SK-N-DZ (cell line): ENCODE data around the gene TDRD9.
"Not testable (repeated sequence)": the region's sequence is repeated elsewhere in the genome, so short reads cannot be mapped to it uniquely, and the experiment has no call there.

Source experiments
- DNase-seq: peaks from one replicate; pipeline ENCODE4 v3.0.0-alpha.2; 2015; ENCODE audit warnings: low spot score

The TDRD9 gene

GRCh38 chr14:103892247-103892646 lies 36.0 kb upstream of the TDRD9 start:
- no peak for DNase-seq

GRCh38 chr14:103894034-103894722 lies 34.1 kb upstream of the TDRD9 start:
- no peak for DNase-seq

DNA sequence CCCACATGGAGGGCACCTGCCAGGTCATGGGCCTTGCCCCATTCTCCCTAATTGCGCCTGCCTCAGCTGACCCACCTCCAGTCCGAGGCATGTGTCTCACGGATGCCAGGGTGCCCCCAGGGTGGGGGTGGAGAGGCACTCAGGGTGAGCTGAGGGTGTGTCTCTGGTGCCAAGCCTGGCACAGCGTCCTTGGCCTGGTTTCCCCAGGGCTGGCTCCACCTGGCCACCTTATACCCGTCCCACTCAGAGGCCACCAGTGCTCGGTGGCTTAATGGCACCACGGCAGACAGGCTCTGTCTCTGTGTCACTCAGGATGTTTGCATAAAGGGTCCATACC lies 33.6 kb upstream of the TDRD9 start:
- DNase-seq = no peak

DNA sequence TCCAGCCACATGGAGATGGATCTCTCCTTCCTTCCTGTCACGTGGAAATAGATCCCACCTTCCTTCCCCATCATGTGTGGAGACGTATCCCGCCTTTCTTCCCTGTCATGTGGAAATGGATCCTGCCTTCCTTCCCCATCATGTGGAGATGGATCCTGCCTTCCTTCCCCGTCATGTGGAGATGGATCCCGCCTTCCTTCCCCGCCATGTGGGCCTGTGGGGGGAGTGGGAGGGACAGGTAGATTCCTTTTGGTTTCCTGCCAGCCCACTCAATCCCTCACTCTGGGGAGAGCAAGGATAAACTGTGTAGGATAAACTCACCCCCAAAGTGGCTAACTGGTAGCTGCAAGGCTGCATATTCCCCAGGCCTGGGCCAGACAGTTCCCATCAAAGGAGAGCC lies 31.7 kb upstream of the TDRD9 start:
- no peak for DNase-seq

GRCh38 chr14:103897075-103897947 lies 30.9 kb upstream of the TDRD9 start:
- DNase-seq = no peak

GRCh38 chr14:103898204-103898603 lies 30.1 kb upstream of the TDRD9 start:
- no peak for DNase-seq

GRCh38 chr14:103898711-103899110 lies 29.5 kb upstream of the TDRD9 start:
- DNase-seq = no peak

- no peak for DNase-seq
These were observed 28.9 kb upstream of the TDRD9 start for GRCh38 chr14:103899316-103899715.

DNA sequence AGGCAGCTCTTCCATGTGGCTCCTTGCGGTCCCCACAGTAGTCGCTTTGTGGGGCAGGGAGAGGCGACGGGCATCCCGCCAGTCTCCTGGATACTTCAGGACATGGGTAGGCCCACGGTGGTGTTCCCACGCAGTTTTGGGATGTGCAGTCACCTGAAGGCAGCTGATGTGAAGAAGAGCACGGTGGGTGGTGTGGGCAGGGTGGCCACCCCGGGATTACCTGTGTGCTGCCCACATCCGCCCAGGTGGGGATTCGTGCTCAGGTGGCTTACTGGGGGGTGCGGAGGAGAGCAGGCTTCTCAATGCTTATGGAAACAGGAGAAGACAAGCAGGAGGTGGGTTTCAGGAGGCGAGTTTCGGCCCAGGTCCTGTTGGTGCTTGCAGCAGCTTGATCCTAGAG lies 28.4 kb upstream of the TDRD9 start:
- no peak for DNase-seq

DNA sequence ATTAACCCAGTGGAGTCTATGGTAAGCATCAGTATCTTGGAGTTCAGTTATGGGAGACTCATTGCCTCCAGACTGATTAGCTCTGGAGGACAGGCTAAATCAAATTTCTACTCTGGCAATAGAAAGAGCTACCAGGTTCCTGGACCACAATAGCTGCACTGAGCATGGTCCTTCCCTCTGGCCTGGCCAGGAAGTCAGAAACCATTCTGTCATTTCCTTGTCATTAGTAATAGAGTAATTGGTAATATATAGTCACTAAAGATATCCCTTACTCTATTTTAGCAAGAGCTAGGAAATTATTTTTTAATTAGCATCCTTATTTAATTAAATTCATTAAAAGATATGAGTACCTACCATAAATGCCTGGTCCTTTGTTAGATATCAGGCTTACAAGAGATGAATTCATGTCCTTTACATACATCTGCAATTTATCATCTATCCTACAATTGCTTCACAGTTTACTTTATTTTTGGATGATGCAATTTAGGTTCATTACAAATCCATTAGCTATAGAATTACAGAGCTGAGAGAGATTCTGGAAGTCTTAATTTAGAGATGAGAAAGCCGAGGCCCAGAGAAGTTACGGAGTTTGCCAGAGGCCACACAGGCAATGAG lies 23.7 kb upstream of the TDRD9 start:
- peak; percentile 52 for DNase-seq

- DNase-seq = peak; percentile 43
These were observed 22.3 kb upstream of the TDRD9 start for GRCh38 chr14:103905842-103906456.

DNA sequence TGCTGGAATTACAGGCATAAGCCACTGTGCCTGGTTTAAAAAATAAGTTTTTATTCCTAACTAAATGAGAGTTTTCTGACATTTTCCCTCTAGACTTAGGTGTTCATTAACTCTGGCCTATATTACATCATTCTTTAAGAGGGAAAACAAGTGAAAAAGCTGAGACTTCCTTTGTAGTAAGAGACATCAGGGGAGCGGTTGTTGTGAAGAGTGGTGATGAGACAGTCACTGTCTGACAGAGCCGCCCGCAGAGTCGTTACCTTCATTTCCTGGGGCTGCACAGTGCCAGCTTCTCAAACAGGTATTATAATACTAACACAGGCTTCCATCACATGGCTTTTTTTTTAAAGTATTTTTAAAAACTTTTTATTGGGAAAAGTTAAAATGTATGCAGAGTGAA lies 19.7 kb upstream of the TDRD9 start:
- DNase-seq = no peak

DNA sequence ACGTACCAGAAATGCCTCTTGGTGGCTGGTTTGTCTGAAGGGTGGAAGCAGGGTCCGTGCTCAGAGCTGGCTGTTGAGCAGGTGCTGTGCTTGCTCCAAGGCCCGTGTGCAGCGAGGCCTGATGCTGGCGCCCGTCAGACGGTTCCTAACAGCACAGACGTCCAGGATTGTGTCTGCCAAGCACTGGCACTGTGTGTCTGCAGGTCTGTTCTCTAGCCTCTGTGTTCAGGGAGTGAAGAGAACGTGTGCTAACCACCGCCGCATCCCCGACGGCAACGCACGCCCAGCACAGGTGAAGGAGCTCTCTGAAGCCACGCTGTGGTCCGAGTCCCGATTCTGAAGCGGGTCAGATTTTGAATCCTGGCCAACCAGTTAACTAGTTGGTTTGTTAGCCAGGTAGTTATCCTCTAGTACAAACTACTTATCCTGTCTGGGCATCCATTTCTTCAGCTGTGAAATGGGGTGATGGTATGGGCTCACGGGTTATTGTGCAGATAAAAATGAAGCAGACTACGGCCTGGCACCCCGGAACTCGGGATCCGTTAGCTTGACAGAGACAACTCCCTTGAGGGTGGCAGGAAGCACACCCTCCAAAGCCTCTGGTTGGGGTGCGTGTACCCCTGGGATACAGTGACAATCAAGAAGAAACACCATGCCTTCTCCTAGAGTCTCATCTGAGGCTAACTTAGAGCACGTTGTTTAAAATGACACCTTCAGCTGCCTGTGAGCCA lies 18.6 kb upstream of the TDRD9 start:
- no peak for DNase-seq

GRCh38 chr14:103910262-103910935 lies 17.9 kb upstream of the TDRD9 start:
- peak; percentile 57 for DNase-seq

- DNase-seq = no peak
These were observed 17.3 kb upstream of the TDRD9 start for GRCh38 chr14:103910984-103911383.

DNA sequence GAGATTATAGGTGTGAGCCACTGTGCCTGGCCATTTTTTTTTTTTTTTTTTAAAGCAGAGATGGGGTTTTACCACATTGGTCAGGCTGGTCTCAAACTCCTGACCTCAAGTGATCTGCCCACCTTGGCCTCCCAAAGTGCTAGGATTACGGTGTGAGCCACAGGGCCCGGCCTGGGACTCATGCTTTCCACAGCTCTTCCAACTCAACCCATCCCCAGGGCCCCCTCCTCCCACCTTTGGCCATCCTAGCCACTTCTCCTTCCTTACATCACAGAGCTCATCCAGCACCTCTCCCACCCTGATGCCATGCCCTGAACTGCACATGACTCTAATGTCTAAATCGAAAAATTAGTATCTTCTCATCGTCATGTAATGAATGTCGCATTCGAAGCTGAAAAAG lies 12.6 kb upstream of the TDRD9 start:
- DNase-seq = no peak

GRCh38 chr14:103916636-103917262 lies 11.5 kb upstream of the TDRD9 start:
- no peak for DNase-seq

- DNase-seq = peak; percentile 80
These were observed 7.0 kb upstream of the TDRD9 start for GRCh38 chr14:103920981-103921854.

GRCh38 chr14:103921855-103922200 lies 6.4 kb upstream of the TDRD9 start:
- DNase-seq = not testable (repeated sequence)

- DNase-seq = peak; percentile 19
These were observed 4.4 kb upstream of the TDRD9 start for GRCh38 chr14:103923863-103924262.
